ENCODE measurements around the gene SART1.
"Not testable (repeated sequence)": the region's sequence is repeated elsewhere in the genome, so short reads cannot be mapped to it uniquely, and the experiment has no call there.

- TF ChIP-seq POLR2A (IDR thresholded peaks at IDR 0.05) = not testable (repeated sequence)
- TF ChIP-seq, protein P1, sequence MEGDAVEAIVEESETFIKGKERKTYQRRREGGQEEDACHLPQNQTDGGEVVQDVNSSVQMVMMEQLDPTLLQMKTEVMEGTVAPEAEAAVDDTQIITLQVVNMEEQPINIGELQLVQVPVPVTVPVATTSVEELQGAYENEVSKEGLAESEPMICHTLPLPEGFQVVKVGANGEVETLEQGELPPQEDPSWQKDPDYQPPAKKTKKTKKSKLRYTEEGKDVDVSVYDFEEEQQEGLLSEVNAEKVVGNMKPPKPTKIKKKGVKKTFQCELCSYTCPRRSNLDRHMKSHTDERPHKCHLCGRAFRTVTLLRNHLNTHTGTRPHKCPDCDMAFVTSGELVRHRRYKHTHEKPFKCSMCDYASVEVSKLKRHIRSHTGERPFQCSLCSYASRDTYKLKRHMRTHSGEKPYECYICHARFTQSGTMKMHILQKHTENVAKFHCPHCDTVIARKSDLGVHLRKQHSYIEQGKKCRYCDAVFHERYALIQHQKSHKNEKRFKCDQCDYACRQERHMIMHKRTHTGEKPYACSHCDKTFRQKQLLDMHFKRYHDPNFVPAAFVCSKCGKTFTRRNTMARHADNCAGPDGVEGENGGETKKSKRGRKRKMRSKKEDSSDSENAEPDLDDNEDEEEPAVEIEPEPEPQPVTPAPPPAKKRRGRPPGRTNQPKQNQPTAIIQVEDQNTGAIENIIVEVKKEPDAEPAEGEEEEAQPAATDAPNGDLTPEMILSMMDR (IDR thresholded peaks at IDR 0.05) = not testable (repeated sequence)
Observed at GRCh38 chr11:65950711-65951110, 10.8 kb upstream of the SART1 start.

Measured in Peyer's patch (tissue), 4 donors.